HepG2 (cell line): ENCODE data around the gene APOC3. TPM values are rescaled to one million over a fixed set of nuclear protein-coding genes. Genes with fewer than 3 reads are reported as not detected.

Experiments
- ATF3 ChIP-seq: sonication (generic); formaldehyde crosslinking; IDR thresholded peaks from 2 replicates; pipeline ENCODE4 v1.4.0; 2020; ENCODE audit warnings: missing genetic modification reagents
- CHCHD3 ChIP-seq: sonication (generic); formaldehyde crosslinking; IDR thresholded peaks from 2 replicates; pipeline ENCODE4 v1.8.0; 2022; ENCODE audit warnings: mild to moderate bottlenecking, missing genetic modification reagents, moderate library complexity
- ESRRA ChIP-seq: sonication (generic); formaldehyde crosslinking; IDR thresholded peaks from 2 replicates; pipeline ENCODE4 v1.5.1; 2020; ENCODE audit warnings: mild to moderate bottlenecking, low read depth, missing genetic modification reagents
- HNRNPL ChIP-seq: fragments of 200-400 bp; formaldehyde crosslinking; IDR thresholded peaks from 2 replicates; pipeline ENCODE4 v1.6.1; 2017; ENCODE audit warnings: mild to moderate bottlenecking, low read depth, low read length
- HNRNPLL ChIP-seq: fragments of 200-400 bp; formaldehyde crosslinking; IDR thresholded peaks from 2 replicates; pipeline ENCODE4 v1.6.1; 2017; ENCODE audit warnings: mild to moderate bottlenecking, low read depth, low read length; ENCODE audit not compliant: poor library complexity, severe bottlenecking
- HOXA5 ChIP-seq: sonication (generic); formaldehyde crosslinking; IDR thresholded peaks from 2 replicates; pipeline ENCODE4 v1.4.0; 2020; ENCODE audit warnings: missing genetic modification reagents
- ISL2 ChIP-seq: sonication (generic); formaldehyde crosslinking; IDR thresholded peaks from 2 replicates; pipeline ENCODE4 v1.5.0; 2020; ENCODE audit warnings: missing genetic modification reagents
- REPIN1 ChIP-seq: sonication (generic); formaldehyde crosslinking; IDR thresholded peaks from 2 replicates; pipeline ENCODE4 v1.8.0; 2022; ENCODE audit warnings: missing genetic modification reagents, low read depth, mild to moderate bottlenecking, borderline replicate concordance
- SMAD9 ChIP-seq: sonication (generic); formaldehyde crosslinking; IDR thresholded peaks from 2 replicates; pipeline ENCODE4 v1.5.1; 2020; ENCODE audit warnings: mild to moderate bottlenecking, missing genetic modification reagents
- TFE3 ChIP-seq: IDR thresholded peaks from 2 replicates; pipeline ENCODE4 v1.6.1; 2016
- TGIF2 ChIP-seq: IDR thresholded peaks from 2 replicates; pipeline ENCODE4 v1.6.1; 2016; ENCODE audit warnings: control low read depth, missing compliant biosample characterization
- ZBTB3 ChIP-seq: sonication (generic); formaldehyde crosslinking; IDR thresholded peaks from 2 replicates; pipeline ENCODE4 v1.4.0; 2020; ENCODE audit warnings: low read depth, mild to moderate bottlenecking, moderate library complexity, missing genetic modification reagents, borderline replicate concordance
- ZBTB34 ChIP-seq: sonication (generic); formaldehyde crosslinking; IDR thresholded peaks from 2 replicates; pipeline ENCODE4 v1.8.0; 2022; ENCODE audit warnings: mild to moderate bottlenecking, missing genetic modification reagents
- ZNF143 ChIP-seq: sonication (generic); formaldehyde crosslinking; IDR thresholded peaks from 2 replicates; pipeline ENCODE4 v1.4.0; 2020; ENCODE audit warnings: missing genetic modification reagents
- ZNF263 ChIP-seq: sonication (generic); formaldehyde crosslinking; IDR thresholded peaks from 2 replicates; pipeline ENCODE4 v1.4.0; 2020; ENCODE audit warnings: missing genetic modification reagents
- ZNF296 ChIP-seq: sonication (generic); formaldehyde crosslinking; conservative IDR thresholded peaks from 2 replicates; pipeline ENCODE4 v1.5.0; 2020; ENCODE audit warnings: mild to moderate bottlenecking, missing genetic modification reagents
- ZNF572 ChIP-seq: sonication (generic); formaldehyde crosslinking; IDR thresholded peaks from 2 replicates; pipeline ENCODE4 v1.5.1; 2020; ENCODE audit warnings: mild to moderate bottlenecking, missing genetic modification reagents
- ZNF629 ChIP-seq: sonication (generic); formaldehyde crosslinking; conservative IDR thresholded peaks from 2 replicates; pipeline ENCODE4 v1.5.0; 2020; ENCODE audit warnings: missing genetic modification reagents
- polyA plus RNA-seq, 8 experiments: library from polyadenylated mRNA; depleted of rRNA in 3 of 8; stranded (reverse) in 7 of 8; unstranded in 1 of 8; fragments of >200 nt; fragmentation: Illumina TruSeq in 4 of 8; extraction: Trizol in 4 of 8; gene quantifications; 2 replicates each; pipeline versions ENCODE4 v1.2.1 to v1.2.3, GENCODE V29; 2011 to 2016; ENCODE audit warnings: low read depth in 4 of 8, missing spikeins in 1 of 8, mixed read lengths in 1 of 8; ENCODE audit not compliant: insufficient read depth in 1 of 8
- total RNA-seq, 5 experiments: library from RNA; depleted of rRNA; stranded (reverse); fragments of >200 nt; fragmentation: Illumina TruSeq; extraction: Trizol; gene quantifications; 2 replicates each; pipeline ENCODE4 v1.2.3, GENCODE V29; 2016; ENCODE audit warnings: low read depth in 1 of 5

Gene APOC3
- total and polyA plus RNA-seq, 2 of the 13 experiments (the other 11 are each of a cell fraction or from before 2014, with no cell fraction given) = 314 to 687 TPM

GRCh38 chr11:116840746-116841296, 11.1 kb downstream of the APOC3 start (continued):
- TF ChIP-seq TGIF2 (peak; percentile 64; the same call in 1 of the 2 replicates), HOXA5 (CRISPR knock-in tag) (peak; percentile 54; the same call in 1 of the 2 replicates), ZNF263 (CRISPR knock-in tag) (peak; percentile 90), ZNF143 (no peak), SMAD9 (CRISPR knock-in tag) (no peak), ZBTB34 (CRISPR knock-in tag) (peak; percentile 49; the same call in 1 of the 2 replicates), TFE3 (CRISPR knock-in tag) (0 out of 2 replicates have a peak, but pooled peaks have one; percentile 17), CHCHD3 (CRISPR knock-in tag) (no peak), ZNF629 (CRISPR knock-in tag) (no peak), HNRNPLL (no peak), ZNF296 (CRISPR knock-in tag) (no peak), ATF3 (no peak), HNRNPL (0 out of 2 replicates have a peak, but pooled peaks have one; percentile 39), ESRRA (CRISPR knock-in tag) (no peak), ZNF572 (CRISPR knock-in tag) (0 out of 2 replicates have a peak, but pooled peaks have one; percentile 39), ZBTB3 (CRISPR knock-in tag) (no peak), REPIN1 (CRISPR knock-in tag) (peak; percentile 47; the same call in 1 of the 2 replicates), ISL2 (CRISPR knock-in tag) (no peak)
